Breast epithelium (tissue), 4 donors: Measurements from ENCODE around the gene PTPN21. TPM values are rescaled to one million over a fixed set of nuclear protein-coding genes. Genes with fewer than 3 reads are reported as not detected.

ENCODE experiments used
- DNase-seq, 2 donors: peaks; one replicate each; pipeline ENCODE4 v3.0.0-alpha.2; 2019; ENCODE audit warnings: low spot score in 2 of 2
- H3K27ac ChIP-seq, 2 donors: fragments of 200-600 bp; sonication (generic) in 1 of 2; one replicate each; pipeline ENCODE4 v1.5.1; 2016 to 2019; ENCODE audit warnings: mild to moderate bottlenecking in 1 of 2
- H3K27me3 ChIP-seq, 2 donors: fragments of 200-600 bp; sonication (generic) in 1 of 2; one replicate each; pipeline versions ENCODE4 v1.5.1 to v1.6.0; 2017 to 2019; ENCODE audit warnings: control low read depth in 1 of 2, mild to moderate bottlenecking in 1 of 2
- H3K36me3 ChIP-seq: fragments of 200-600 bp; one replicate; pipeline ENCODE4 v1.5.1; 2019
- H3K4me1 ChIP-seq, 2 donors: fragments of 200-600 bp; sonication (generic); one replicate each; pipeline ENCODE4 v1.5.1; 2016 to 2019; ENCODE audit warnings: control low read depth in 1 of 2
- H3K4me3 ChIP-seq, 3 donors: fragments of 200-600 bp; sonication (generic); 1 replicate in 2 of 3; 2 replicates in 1 of 3; pipeline ENCODE4 v1.5.1; 2016 to 2019; ENCODE audit warnings: mild to moderate bottlenecking in 3 of 3, moderate library complexity in 2 of 3
- H3K9me3 ChIP-seq, 2 donors: fragments of 200-600 bp; sonication (generic) in 1 of 2; one replicate each; pipeline ENCODE4 v1.5.1; 2016 to 2019; ENCODE audit warnings: control low read depth in 1 of 2
- CTCF ChIP-seq, 3 donors: fragments of 450-650 bp; IDR thresholded peaks; one replicate each; pipeline ENCODE4 v1.5.1; 2016 to 2017; ENCODE audit warnings: antibody characterized with exemption in 3 of 3, mild to moderate bottlenecking in 3 of 3, moderate library complexity in 3 of 3
- POLR2A ChIP-seq: fragments of 450-650 bp; IDR thresholded peaks from one replicate; pipeline ENCODE4 v1.6.1; 2016; ENCODE audit warnings: antibody characterized with exemption, mild to moderate bottlenecking, moderate library complexity
- POLR2AphosphoS5 ChIP-seq, 3 donors: sonication (generic); formaldehyde crosslinking; IDR thresholded peaks; one replicate each; pipeline ENCODE4 v1.6.1; 2017; ENCODE audit warnings: antibody characterized with exemption in 3 of 3
- intact Hi-C: fragments of 100-400 bp; cut with DNase I; formaldehyde crosslinking; loops from one replicate; pipeline ENCODE4 v1.15.1; 2023; ENCODE audit warnings: low total_unique reads
- total RNA-seq, 3 donors: library from RNA; depleted of rRNA; stranded (reverse); fragments of >200 nt; gene quantifications; one replicate each; pipeline ENCODE4 v1.1.0, GENCODE V29; 2016

PTPN21 gene
- total RNA-seq, 3 donors from 2014 or later: 14.4 to 18.1 (median 14.5) TPM

- H3K9me3 ChIP-seq: peaks cover 0 to 4% of the 10 kb centered on the region in 2 donors
- no peaks in the 10 kb centered on the region for H3K36me3 ChIP-seq
- no peaks in the 10 kb centered on the region for H3K4me1 ChIP-seq
- H3K27ac ChIP-seq: no peak overlapping the region
- no peak for DNase-seq
- TF ChIP-seq POLR2A (no peak), CTCF (IDR thresholded peaks at IDR 0.05) (no peak), POLR2AphosphoS5 (IDR thresholded peaks at IDR 0.05) (no peak)
- intact Hi-C loops: no loop called here
- H3K4me3 ChIP-seq: no peak overlapping the region
- H3K27me3 ChIP-seq: no peaks in the 10 kb centered on the region
These were observed 131.7 kb downstream of the PTPN21 start for GRCh38 chr14:88422919-88423650.

GRCh38 chr14:88422047-88422446, 132.8 kb downstream of the PTPN21 start:
- Histone ChIP-seq H3K36me3 (peaks cover 4% of the 10 kb centered on the region), H3K27ac (no peak overlapping the region), H3K4me3 (no peak overlapping the region), H3K4me1 (no peaks in the 10 kb centered on the region), H3K9me3 (peaks cover 0 to 4% of the 10 kb centered on the region in 2 donors), H3K27me3 (no peaks in the 10 kb centered on the region)
- intact Hi-C loops: no loop called here
- no peak for DNase-seq
- TF ChIP-seq POLR2AphosphoS5 (IDR thresholded peaks at IDR 0.05) (no peak), CTCF (IDR thresholded peaks at IDR 0.05) (no peak), POLR2A (no peak)

- Histone ChIP-seq H3K4me3 (no peak overlapping the region), H3K27ac (no peak overlapping the region), H3K36me3 (peaks cover 4% of the 10 kb centered on the region), H3K4me1 (no peaks in the 10 kb centered on the region), H3K9me3 (peaks cover under 1 to 4% of the 10 kb centered on the region in 2 donors), H3K27me3 (no peaks in the 10 kb centered on the region)
- intact Hi-C loops: no loop called here
- no peak for TF ChIP-seq POLR2A
- no peak for TF ChIP-seq POLR2AphosphoS5 (IDR thresholded peaks at IDR 0.05)
- TF ChIP-seq CTCF (IDR thresholded peaks at IDR 0.05): no peak
- no peak for DNase-seq
These were observed 133.5 kb downstream of the PTPN21 start for GRCh38 chr14:88421286-88421685.

- no peaks in the 10 kb centered on the region for H3K27me3 ChIP-seq
- peaks cover 4% of the 10 kb centered on the region for H3K36me3 ChIP-seq
- no peak overlapping the region for H3K4me3 ChIP-seq
- no peak overlapping the region for H3K27ac ChIP-seq
- intact Hi-C loops: no loop called here
- peaks cover 9% of the 10 kb centered on the region in 2 donors for H3K9me3 ChIP-seq
- no peak for TF ChIP-seq POLR2AphosphoS5 (IDR thresholded peaks at IDR 0.05)
- no peaks in the 10 kb centered on the region for H3K4me1 ChIP-seq
- DNase-seq: no peak
These were observed 134.6 kb downstream of the PTPN21 start for GRCh38 chr14:88420187-88420586.

- Histone ChIP-seq H3K27me3 (no peaks in the 10 kb centered on the region), H3K27ac (no peak overlapping the region), H3K4me3 (no peak overlapping the region), H3K9me3 (peaks cover 9 to 16% of the 10 kb centered on the region in 2 donors), H3K4me1 (no peaks in the 10 kb centered on the region), H3K36me3 (peaks cover 4% of the 10 kb centered on the region)
- intact Hi-C loops: no loop called here
- TF ChIP-seq POLR2A (no peak), CTCF (IDR thresholded peaks at IDR 0.05) (no peak), POLR2AphosphoS5 (IDR thresholded peaks at IDR 0.05) (no peak)
- DNase-seq: no peak
These were observed 137.2 kb downstream of the PTPN21 start for GRCh38 chr14:88417594-88417993.

Other genes starting within 250 kb of the PTPN21 start
- gene KCNK10, start 231.7 kb downstream of the PTPN21 start, total RNA-seq: under 1 TPM in 1 of 3 donors, not detected in 2; 0.33 TPM
- 10 to 100 TPM; 15.7 to 40.7 (median 23.3) TPM for gene SPATA7, start 169.3 kb downstream of the PTPN21 start, total RNA-seq
- 100 to 1,000 TPM in 1 of 3 donors, 10 to 100 TPM in 2; 75.7 to 102 (median 76.7) TPM for gene ZC3H14, start 8.0 kb upstream of the PTPN21 start, total RNA-seq
- gene EML5, start 237.9 kb upstream of the PTPN21 start, total RNA-seq: 1 to 10 TPM in 2 of 3 donors, under 1 TPM in 1; 0.96 to 5.6 (median 4.3) TPM